ENCODE data around the gene IGF2R.
"Not testable (repeated sequence)": the region's sequence is repeated elsewhere in the genome, so short reads cannot be mapped to it uniquely, and the experiment has no call there.

IGF2R gene

DNA sequence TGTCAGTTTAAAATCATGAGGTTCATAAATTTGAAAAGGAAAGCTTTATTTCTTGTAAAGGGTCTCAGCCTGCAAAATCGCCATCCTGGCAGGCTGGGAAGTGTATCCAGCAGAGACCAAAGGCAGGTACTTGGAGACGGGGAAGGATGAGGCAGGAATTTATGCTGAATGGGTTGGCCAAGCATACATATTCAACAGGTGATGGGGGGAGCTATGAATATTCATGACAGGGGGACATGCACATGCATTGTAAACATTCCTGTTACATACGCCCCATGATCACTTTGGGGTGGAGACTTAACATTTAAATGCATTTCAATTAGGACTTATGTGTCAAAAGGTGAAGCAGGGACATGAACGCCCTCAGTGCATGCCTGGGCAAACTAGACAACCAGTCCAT lies 142.9 kb downstream of the IGF2R start:
- H3K4me3 ChIP-seq (ENCODE audit: low read length), result no peak overlapping the region
- no peak for TF ChIP-seq ZNF274 (IDR thresholded peaks at IDR 0.05; ENCODE audit: low read depth, low read length)

DNA sequence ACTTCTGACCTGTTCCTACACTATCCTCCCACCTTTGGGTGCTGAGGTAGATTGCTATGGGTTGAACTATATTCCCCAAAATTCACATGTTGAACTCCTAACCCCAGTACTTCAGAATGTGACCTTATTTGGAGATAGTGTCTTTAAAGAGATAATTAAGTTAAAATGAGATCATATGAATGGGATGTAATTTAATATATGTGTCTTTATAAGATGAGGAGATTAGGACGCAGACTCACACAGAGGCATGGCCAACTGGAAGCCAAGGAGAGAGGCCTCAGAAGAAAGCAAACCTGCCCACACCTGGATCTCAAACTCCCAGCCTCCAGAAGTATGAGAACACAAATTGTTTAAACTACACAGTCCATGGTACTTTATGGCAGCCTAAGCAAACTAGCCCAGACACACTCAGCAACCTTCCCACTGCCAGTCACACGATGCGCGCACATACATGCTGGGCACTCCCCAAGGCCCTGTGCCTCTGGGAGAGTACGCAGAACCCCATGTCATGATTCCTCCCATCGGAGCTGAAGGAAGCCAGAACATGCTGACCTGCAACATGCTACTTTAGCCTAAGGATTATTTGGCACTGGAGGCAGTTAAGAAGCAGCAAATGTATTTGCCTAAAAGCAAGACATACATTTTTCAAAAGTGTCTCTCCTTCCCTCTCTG lies 143.9 kb downstream of the IGF2R start:
- H3K4me3 ChIP-seq (ENCODE audit: low read length), result no peak overlapping the region
- TF ChIP-seq ZNF274 (IDR thresholded peaks at IDR 0.05; ENCODE audit: low read depth, low read length), result no peak

DNA sequence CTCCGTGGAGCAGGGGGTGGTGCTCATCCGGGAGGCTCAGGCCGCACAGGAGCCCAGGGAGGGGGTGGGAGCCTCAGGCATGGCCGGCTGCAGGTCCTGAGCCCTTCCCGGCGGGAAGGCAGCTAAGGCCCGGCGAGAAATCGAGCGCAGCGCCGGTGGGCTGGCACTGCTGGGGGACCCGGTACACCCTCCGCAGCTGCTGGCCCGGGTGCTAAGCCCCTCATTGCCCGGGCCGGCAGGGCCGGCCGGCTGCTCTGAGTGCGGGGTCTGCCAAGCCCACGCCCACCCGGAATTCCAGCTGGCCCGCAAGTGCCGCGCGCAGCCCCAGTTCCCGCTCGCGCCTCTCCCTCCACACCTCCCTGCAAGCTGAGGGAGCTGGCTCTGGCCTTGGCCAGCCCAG lies 145.7 kb downstream of the IGF2R start:
- H3K4me3 ChIP-seq (ENCODE audit: low read length), result not testable (repeated sequence)

DNA sequence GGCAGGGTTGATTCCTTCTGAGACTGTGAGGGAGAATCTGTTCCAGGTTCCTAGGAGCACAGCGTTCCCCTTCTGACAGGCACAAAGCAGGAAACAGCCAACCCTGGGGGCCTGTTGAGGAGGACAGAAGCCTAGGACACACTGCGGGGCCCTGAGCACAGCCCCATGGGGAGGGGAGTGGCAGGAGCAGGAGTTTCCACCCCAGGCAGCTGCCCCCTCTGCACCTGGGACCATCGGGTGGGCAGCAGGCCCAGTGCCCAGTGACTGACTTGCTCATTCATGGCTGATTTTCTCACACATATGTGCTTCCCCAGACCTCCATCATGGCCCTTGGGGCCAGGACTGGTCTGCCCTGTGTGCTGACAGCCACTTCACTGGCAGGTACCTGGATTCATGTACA lies 146.5 kb downstream of the IGF2R start:
- TF ChIP-seq ZNF274 (IDR thresholded peaks at IDR 0.05; ENCODE audit: low read depth, low read length), result no peak
- H3K4me3 ChIP-seq (ENCODE audit: low read length), result no peak overlapping the region

DNA sequence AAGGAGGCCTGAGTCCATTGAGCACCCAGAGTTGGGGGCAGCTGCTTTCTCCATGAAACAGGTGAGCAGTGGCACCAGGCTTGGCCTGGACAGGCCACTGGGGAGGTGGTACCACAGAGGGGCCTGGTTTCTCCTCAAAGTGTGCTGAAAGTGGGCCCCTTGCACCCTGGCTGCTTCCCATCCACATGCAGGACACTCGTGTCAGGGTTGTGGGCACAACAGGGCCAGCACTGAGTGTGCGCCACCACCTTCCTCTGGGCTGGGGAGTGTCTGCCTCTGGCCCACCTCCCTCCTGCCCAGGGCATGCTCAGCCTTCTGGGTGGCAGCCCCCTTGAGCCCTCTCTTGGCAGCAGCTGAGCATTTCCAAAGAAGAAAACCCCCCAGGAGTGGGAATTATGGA lies 147.5 kb downstream of the IGF2R start:
- H3K4me3 ChIP-seq (ENCODE audit: low read length), result no peak overlapping the region
- TF ChIP-seq ZNF274 (IDR thresholded peaks at IDR 0.05; ENCODE audit: low read depth, low read length), result no peak

DNA sequence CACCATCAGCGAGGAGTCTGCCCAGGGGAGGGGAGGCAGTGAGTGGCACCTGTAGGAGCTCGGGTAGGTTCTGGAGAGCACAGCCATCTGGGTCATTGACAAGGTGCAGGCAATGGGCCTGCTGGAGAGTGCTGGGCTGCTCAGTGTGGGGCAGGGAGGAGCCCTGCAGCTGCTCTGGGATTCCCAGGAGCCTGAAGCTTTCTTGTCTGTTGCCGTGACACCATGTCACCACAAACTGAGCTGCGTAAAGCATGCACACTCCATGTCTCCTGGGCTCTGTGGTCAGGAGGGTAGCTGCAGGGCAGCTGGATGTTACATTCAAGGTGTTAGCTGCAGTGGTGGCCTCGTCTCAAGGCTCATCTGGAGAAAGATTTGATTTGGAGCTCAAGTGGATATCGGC lies 148.3 kb downstream of the IGF2R start:
- no peak for TF ChIP-seq ZNF274 (IDR thresholded peaks at IDR 0.05; ENCODE audit: low read depth, low read length)
- H3K4me3 ChIP-seq (ENCODE audit: low read length), result no peak overlapping the region

DNA sequence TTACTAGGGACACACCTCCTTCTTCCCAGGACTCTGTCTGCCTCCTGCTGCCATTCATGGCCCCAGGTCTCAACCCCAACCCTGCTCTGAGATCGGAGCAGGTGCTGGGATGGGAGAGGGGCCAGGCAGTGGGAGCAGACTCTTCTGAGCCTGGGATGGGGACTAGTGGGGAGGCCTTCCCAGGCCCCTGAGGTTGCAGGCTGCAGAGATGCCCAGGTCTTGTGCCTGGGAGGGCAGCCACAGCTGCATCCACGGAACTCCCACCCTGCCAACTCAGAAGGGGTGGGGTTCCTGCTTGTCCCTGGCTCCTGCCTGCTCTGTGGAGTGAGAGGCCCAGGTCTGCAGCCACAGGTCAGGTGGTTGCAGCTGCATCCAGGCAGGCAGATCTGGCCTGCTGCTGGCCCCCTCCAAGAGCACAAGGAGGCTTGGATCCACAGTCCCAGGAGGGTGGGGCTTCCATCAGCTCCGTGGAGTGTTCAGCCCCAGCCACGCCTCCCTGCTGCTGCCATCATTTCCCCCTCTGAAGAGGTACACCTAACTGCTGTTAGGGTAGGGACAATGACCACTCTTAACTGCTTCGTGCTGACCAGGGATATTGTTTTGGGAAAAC lies 149.8 kb downstream of the IGF2R start:
- H3K4me3 ChIP-seq (ENCODE audit: low read length), result no peak overlapping the region
- no peak for TF ChIP-seq ZNF274 (IDR thresholded peaks at IDR 0.05; ENCODE audit: low read depth, low read length)

DNA sequence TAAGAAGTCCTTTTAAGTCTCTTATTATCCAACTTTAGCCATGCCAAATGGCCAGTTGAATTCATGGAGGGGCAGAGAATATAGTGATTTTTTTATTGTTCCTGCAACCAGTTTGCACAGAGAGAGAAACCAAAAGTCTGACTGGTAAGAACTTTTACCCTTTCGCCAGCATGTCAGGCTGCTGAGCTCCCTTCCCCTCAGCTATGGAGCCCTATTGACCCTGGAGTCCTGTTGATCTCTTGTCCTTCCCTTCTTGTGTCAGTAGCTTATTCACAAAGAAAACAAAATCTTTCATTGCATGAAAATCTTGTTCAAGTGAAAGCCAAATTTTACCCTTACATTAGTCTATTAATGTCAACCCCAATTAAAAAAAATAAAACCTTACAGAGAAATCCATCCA lies 151.2 kb downstream of the IGF2R start:
- no peak overlapping the region for H3K4me3 ChIP-seq (ENCODE audit: low read length)
- no peak for TF ChIP-seq ZNF274 (IDR thresholded peaks at IDR 0.05; ENCODE audit: low read depth, low read length)

DNA sequence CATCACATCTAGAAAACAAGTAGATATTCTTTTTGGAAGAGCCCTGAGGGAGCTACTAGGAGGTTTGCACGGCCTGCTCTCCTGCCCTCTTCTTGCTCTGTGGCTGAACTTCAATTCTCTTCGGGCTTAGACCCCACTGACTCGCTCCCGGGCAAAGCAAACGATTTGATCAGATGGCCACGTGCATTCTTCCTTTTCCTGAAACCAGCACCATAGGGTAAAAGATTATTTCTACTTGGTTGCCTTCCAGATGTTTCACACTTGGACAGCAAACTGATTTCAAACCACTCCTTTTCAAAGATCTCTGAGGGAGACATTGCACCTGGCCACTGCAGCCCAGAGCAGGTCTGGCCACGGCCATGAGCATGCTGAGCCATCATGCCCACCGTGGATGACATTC lies 152.7 kb downstream of the IGF2R start, which contains the start of gene SLC22A1:
Gene SLC22A1, plus strand, starts transcription at position 258 of the 400 bp plus-strand sequence. Its CDS starts 121 bp downstream, at position 379.
- no peak within 1 kb of the TSS for H3K4me3 ChIP-seq (ENCODE audit: low read length)
- no peak for TF ChIP-seq ZNF274 (IDR thresholded peaks at IDR 0.05; ENCODE audit: low read depth, low read length)

DNA sequence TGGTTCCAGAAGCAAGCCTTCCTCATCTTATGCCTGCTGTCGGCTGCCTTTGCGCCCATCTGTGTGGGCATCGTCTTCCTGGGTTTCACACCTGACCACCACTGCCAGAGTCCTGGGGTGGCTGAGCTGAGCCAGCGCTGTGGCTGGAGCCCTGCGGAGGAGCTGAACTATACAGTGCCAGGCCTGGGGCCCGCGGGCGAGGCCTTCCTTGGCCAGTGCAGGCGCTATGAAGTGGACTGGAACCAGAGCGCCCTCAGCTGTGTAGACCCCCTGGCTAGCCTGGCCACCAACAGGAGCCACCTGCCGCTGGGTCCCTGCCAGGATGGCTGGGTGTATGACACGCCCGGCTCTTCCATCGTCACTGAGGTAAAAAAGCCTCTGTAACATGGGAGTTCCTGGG lies 153.1 kb downstream of the IGF2R start:
- H3K4me3 ChIP-seq (ENCODE audit: low read length), result no peak overlapping the region
- TF ChIP-seq ZNF274 (IDR thresholded peaks at IDR 0.05; ENCODE audit: low read depth, low read length), result no peak

DNA sequence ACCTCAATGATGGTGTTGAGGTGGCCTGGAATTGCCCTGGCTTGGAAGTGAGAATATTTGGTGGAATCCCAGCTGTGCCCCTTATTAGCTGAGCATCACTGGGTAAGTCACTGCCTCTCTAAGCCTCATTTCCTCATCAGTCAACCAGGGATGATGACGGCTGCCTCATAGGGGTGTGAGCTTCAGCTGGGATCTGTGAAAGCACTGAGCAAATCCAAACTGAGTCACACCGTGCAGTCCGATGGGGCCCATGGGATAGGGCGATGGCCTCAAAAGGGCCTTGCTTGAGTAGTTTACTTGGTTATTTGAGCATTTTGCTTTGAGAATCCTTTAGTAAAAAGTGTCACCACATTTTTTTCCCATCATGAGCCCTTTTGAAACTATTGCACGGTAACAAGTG lies 153.9 kb downstream of the IGF2R start:
- TF ChIP-seq ZNF274 (IDR thresholded peaks at IDR 0.05; ENCODE audit: low read depth, low read length), result no peak
- H3K4me3 ChIP-seq (ENCODE audit: low read length), result no peak overlapping the region

DNA sequence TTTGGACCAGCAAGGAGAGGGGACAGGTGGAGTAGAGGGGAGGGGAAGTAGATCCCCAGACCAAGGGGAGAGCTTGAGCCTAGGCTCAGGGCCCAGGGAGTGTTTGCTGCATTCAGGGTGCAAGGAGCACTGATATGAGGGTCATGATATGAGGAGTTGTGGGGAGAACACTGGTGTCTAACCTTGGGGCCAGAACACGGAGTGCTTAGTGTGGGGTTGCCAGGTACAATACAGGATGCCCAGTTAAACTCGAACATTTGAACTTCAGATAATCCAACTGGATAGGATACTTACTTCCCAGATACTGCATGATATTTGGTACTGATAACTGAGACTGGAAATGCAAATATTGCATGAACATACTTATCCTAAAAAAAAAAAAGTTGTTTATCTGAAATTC lies 155.1 kb downstream of the IGF2R start:
- H3K4me3 ChIP-seq (ENCODE audit: low read length), result no peak overlapping the region
- TF ChIP-seq ZNF274 (IDR thresholded peaks at IDR 0.05; ENCODE audit: low read depth, low read length), result no peak

DNA sequence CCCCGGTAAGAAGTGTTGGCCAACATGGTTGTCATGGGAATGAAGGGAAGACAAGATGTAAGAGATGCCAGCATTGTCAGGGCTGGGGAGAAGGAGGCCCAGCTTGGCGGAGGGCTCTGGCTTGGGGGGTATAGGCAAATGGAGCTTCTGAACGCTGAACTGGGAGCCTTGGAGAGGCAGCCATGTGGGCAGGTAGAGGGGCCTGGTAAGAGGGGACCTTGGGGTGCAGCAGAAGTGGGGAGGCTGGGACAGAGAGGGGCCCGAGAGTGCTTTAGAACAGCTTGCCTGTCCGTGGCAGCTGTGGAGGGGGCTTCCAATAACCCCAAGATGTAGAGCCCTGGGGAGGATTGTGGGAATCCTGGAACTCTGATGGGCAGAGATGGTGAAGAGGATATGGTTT lies 155.7 kb downstream of the IGF2R start:
- H3K4me3 ChIP-seq (ENCODE audit: low read length), result no peak overlapping the region
- no peak for TF ChIP-seq ZNF274 (IDR thresholded peaks at IDR 0.05; ENCODE audit: low read depth, low read length)

DNA sequence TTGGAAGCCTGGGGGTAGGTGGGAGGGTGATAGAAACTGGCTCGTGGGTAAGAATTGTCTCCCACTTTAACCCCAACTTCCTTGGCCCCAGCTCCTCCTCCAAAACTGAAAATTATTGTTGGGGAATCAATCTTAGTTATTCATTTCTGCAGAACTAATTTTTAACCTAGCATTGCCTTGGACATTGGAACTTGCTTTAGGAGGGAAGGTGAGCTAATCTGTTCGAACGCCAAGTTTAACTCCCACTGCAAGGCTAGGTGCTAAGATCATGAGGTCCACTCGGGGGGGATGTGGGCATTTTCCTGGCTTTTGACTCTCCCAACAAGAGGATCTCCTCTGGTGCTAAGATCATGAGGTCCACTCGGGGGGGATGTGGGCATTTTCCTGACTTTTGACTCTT lies 156.2 kb downstream of the IGF2R start:
- not testable (repeated sequence) for H3K4me3 ChIP-seq (ENCODE audit: low read length)

DNA sequence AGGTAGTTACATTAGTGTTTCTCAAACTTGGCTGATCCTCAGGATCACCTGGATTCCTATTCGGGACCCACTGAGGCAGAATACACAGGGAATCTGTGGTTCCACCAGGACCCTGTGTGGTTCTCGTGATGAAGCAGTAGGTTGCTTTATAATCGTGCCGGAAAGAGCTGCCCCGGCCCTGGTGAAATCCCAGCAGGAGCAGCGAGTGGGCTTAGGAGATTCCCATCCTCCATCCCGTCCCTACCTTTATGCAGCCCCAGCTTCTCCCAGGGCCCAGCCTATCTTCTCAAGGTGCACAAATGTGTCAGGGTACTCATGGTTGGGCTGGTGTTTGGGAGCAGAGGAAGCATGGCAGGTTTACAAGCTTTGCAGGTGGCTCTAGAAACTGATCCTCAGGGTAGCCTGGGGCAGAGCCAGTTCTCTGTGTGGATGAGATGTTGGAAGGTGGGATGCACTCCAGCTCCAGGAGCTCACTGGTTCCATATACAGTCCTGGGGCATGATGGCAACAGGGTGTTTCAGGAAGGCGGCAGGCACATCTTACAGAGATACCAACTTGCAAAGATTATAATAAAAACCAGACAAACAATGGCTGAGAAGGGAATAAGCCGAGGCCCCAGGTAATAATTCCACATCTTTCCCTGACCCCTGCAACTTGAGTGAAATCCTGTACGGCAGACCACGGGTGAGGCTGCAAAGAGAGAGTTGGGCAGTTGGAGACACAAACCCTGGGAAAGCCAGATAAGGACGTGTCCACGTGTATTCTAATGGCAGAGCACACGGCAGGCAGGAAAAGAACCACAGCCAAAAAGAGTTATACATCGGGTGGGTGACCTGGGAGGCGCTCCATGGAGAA lies 158.6 kb downstream of the IGF2R start:
- TF ChIP-seq ZNF274 (IDR thresholded peaks at IDR 0.05; ENCODE audit: low read depth, low read length), result no peak
- no peak overlapping the region for H3K4me3 ChIP-seq (ENCODE audit: low read length)
